Stimulated activated naive B cell treated with anti-CD40 and anti-IgM and Interleukin-4, amounts not matched to agents 10 μg/mL and 1 μg/mL and 100 μg/mL, for 72 hours (primary cell): ENCODE measurements around the gene WNT7B.

Experiments used
- ATAC-seq, 2 donors: fragments of 150-1000 bp; cut with Tn5 transposase; replicated peaks; 2 replicates each; pipeline ENCODE4 v1.10.0; 2021; ENCODE audit warnings: moderate library complexity in 1 of 2
- DNase-seq: peaks from one replicate; pipeline ENCODE4 v3.0.0; 2021
- H3K27ac Mint-ChIP-seq: one replicate; pipeline ENCODE4 v1.8.0; 2022; ENCODE audit warnings: mild to moderate bottlenecking, mixed read lengths
- H3K27me3 Mint-ChIP-seq, 2 donors: one replicate each; pipeline ENCODE4 v1.8.0; 2022; ENCODE audit warnings: mixed read lengths in 2 of 2
- H3K36me3 Mint-ChIP-seq, 2 donors: one replicate each; pipeline ENCODE4 v1.8.0; 2022; ENCODE audit warnings: mixed read lengths in 2 of 2, mild to moderate bottlenecking in 1 of 2
- H3K4me1 Mint-ChIP-seq, 2 donors: one replicate each; pipeline ENCODE4 v1.8.0; 2022; ENCODE audit warnings: mixed read lengths in 2 of 2, mild to moderate bottlenecking in 1 of 2
- H3K4me3 Mint-ChIP-seq, 2 donors: one replicate each; pipeline ENCODE4 v1.8.0; 2022; ENCODE audit warnings: mild to moderate bottlenecking in 2 of 2, mixed read lengths in 2 of 2, moderate library complexity in 1 of 2
- H3K9me3 Mint-ChIP-seq, 2 donors: one replicate each; pipeline ENCODE4 v1.8.0; 2022; ENCODE audit warnings: mixed read lengths in 2 of 2, mild to moderate bottlenecking in 1 of 2

Gene WNT7B

GRCh38 chr22:45871721-45872120 lies 105.2 kb downstream of the WNT7B start:
- Mint-ChIP-seq H3K27me3 (peaks cover 20 to 66% of the 10 kb centered on the region in 2 donors), H3K9me3 (peaks cover 10% of the 10 kb centered on the region in 2 donors), H3K36me3 (peaks cover 13 to 16% of the 10 kb centered on the region in 2 donors)

More at GRCh38 chr22:45871721-45872120, 105.2 kb downstream of the WNT7B start:
- H3K4me1 Mint-ChIP-seq: peaks cover 0 to 6% of the 10 kb centered on the region in 2 donors
- DNase-seq (no peak), ATAC-seq (no peak)
- no peak overlapping the region for H3K4me3 Mint-ChIP-seq
- no peak overlapping the region for H3K27ac Mint-ChIP-seq
